GM21526 (cell line): ENCODE measurements around the gene GNG7.
"Not testable (repeated sequence)": the region's sequence is repeated elsewhere in the genome, so short reads cannot be mapped to it uniquely, and the experiment has no call there.

Experiments
- ATAC-seq: cut with Tn5 transposase; IDR thresholded peaks from one replicate; pipeline ENCODE4 v1.9.1; 2021; ENCODE audit warnings: moderate library complexity; ENCODE audit not compliant: unreplicated experiment, low FRiP score

Gene GNG7

DNA sequence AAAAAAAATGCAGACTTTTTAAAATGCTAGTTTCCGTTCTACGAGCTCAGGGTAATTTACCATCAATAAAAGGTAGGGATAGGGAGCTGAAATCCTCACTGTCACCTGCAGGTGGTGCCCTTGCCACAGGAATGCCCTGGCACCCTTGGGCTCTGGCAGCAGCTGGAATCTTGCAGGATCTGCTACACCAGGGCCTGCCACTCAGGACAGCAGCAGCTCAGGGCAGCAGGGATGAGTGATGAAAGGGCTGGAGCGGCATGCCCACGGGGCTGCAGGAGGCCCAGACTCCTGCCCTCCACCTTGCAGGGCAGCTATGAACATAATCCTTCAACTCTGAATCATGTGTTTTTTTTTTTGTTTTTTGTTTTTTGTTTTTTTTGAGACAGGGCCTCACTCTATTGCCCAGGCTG lies 54.0 kb downstream of the GNG7 start:
- ATAC-seq = no peak

DNA sequence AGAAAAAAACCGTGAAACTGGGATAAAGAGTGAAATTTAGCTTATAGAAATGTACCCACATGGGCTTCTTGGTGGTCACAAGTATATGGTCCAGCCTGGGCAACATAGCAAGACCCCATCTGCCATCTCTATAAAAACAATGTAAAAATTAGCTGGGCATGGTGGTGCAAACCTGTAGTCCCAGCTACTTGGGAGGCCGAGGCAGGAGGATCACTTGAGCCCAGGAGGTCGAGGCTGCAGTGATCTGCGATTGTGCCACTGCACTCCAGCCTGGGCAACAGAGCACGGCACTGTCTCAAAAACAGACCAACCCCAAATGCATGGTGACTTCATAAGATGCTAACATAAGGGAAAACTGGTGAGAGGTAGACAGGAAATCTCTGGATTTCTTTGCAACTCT lies 54.4 kb downstream of the GNG7 start:
- ATAC-seq = no peak

DNA sequence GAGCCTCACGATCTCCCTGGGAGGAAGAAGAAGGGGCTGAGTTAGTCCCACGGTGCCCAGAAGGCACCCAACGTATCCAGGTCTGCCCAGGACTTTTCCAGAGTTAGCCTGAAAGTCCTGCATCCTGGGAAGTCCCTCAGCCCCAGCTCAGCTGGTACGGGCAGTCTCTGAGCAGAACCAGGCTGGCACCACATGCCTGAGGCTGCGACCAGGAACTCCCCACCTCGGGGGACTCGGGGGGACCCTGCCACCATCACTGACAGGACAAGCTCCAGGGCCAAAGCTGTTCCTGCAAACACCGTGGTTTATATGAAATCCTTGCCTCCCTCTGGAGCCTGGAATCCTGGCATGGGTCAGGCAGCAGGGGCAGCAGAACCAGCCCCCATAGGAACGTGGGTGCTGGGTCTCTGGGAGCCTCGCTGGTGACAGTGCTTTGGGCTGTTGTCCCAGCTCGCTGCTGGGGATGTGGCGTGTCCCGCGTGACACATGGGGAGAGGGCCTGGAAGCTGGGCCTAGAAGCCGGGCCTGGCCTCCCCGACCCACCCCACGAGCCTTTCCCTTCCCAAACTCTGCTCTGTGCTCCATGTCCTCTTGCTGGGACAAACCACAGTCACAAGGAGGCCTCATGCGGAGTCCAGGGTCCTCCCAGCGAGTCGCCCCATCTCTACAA lies 55.5 kb downstream of the GNG7 start:
- ATAC-seq = no peak

DNA sequence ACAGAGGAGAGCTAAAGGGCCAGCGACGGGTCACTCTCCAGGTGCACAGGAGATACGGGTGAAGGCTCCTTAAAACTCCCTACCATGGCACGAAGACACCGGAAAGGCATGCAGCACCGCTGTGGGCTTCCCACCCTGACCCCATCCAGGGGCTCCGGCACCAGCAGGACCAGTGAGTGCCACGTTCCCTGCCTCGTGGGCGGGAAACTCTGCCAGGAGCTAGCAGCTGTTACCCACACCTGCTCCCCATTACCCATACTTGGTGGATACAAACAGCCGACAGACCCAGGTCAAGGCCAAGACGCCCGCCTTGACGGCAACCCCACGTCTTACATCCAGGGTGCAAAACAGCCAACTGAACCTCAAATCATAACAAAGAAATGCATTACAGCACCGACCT lies 56.7 kb downstream of the GNG7 start:
- no peak for ATAC-seq

DNA sequence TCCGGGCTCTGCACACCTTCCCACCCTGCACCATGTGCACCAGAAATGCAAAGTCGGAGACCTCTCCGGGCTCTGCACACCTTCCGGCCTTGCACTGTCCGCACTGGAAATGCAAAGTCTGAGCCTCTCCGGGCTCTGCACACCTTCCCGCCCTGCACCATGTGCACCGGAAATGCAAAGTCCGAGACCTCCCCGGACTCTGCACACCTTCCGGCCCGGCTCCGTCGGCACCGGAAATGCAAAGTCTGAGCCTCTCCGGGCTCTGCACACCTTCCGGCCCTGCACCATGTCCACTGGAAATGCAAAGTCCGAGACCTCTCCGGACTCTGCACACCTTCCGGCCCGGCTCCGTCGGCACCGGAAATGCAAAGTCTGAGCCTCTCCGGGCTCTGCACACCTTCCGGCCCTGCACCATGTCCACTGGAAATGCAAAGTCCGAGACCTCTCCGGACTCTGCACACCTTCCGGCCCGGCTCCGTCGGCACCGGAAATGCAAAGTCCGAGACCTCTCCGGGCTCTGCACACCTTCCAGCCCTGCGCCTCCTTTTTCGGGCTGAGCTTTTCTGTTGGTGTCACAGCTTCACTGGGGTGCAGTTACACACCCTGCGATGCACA lies 59.3 kb downstream of the GNG7 start:
- ATAC-seq = not testable (repeated sequence)

DNA sequence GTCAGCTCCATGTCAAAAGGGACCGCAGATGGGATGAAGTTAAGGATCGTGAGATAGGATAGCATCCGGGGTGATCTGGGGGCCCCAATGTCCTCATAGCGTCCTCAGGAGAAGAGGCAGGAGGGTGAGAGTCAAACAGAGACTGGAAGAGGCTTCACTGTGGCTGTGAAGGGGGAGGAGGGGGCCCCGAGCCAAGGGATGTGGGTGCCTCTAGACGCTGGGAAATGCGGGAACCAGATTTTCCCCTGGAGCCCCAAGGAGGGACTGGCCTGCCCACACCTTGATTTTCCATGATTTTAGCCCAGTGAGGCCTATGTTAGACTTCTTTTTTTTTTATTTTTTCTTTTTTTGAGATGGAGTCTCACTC lies 61.2 kb downstream of the GNG7 start:
- no peak for ATAC-seq

DNA sequence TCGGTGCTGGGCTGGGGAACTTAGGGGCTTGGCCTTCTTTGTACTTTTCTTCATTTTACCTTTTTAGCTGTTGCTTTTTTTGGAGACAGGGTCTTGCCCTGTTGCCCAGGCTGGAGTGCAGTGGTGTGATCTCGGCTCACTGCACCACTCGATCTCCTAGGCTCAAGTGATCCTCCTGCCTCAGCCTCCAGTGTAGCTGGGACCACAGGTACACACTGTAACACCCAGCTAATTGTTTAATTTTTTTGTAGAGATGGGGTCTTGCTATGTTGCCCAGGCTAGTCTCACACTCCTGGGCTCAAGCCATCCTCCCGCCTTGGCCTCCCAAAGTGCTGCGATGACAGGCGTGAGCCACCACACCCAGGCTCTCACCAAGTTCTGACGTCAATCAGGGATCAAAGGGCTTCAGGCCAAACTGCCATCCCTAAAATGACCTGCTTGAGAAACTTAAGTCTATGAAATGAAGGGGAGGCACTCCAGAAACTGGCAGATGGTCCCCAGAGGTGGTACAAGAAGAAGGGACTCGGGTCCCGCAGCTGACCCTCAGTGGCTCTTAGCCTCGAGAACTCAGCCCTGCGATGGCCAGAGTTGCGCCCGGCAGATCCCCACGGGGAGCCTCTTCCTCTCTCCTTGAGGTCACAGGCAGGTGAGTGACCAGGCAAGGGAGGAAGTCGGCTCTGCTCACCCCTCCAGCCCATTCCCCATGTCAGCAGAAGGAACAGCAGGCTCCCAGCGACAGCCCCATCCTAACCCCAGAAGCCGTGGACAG lies 61.7 kb downstream of the GNG7 start:
- ATAC-seq = no peak

DNA sequence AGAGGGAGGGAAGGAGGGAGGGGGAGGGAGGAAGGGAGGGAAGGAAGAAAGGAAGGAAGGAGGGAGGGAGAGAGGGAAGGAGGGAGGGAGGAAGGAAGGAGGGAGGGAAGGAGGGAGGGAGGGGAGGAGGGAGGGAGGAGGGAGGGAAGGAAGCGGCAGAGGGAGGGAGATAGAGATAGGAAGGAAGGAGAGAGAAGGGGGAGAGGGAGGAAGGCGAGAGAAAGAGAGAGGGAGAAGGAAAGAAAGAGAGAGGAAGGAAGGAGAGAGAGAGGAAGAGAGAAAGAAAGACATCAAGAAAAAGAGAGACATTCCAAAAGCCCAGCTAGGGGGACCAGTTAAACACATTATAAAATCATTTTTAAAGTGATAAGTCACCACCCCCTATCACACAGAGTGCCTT lies 62.5 kb downstream of the GNG7 start:
- ATAC-seq = no peak

DNA sequence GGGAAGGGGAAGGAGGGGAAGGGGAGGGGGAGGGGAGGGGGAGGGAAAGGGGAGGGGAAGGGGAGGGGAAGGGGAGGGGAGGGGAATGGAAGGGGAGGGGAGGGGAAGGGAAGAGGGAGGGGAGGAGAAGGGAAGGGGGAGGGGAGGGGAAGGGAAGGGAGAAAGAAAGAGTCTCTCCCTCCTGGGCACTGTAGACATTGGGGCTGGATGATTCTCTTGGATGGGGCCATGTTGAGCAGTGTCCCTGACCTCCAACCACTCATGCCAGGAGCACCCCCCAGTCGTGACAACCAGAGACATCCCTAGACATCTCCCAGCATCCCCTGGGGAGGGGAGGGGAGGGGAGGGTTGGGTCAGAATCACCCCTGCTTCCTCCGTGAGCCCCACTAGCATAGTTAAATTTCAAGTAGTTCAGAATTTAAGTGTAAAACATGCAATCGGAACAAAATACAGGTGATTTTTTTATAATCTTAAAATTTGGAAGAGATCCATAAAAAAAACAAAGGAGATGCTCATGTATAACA lies 64.0 kb downstream of the GNG7 start:
- no peak for ATAC-seq

DNA sequence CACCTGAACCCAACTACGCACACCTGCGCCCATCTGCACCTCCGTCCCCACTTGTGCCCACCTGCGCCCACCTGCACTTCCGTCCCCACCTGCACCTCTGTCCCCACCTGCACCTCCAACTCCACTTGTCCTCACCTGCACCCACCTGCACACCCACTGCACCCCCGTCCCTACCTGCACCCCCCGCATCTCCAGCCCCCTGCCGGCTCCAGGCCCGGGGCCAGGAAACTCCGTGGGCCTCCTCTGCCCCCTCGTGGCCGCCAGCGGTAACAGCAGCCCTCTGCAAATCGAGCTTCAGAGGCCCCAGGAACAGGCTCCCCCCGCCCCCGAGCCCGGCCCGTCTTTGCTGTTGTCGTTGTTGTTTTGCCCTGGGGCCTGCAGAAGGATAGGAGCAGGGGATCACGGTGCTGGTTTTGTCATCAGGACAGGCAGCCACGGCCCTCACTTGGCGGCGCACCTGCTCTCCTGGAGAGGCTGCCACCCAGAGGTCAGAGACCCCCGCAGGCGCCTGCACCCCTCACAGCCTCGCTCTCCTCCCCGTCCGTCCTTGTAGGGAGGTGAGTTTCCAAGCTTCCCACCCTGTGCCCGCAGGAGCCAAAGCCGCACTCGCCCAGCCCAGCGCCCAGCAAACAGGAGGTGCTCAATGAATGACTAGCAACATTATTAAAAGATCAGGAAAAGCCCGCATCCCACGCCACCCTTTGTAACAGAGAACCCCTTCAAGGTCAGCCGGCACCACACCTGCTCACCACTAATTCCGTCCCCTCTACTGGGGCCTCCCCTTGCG lies 65.4 kb downstream of the GNG7 start:
- no peak for ATAC-seq

DNA sequence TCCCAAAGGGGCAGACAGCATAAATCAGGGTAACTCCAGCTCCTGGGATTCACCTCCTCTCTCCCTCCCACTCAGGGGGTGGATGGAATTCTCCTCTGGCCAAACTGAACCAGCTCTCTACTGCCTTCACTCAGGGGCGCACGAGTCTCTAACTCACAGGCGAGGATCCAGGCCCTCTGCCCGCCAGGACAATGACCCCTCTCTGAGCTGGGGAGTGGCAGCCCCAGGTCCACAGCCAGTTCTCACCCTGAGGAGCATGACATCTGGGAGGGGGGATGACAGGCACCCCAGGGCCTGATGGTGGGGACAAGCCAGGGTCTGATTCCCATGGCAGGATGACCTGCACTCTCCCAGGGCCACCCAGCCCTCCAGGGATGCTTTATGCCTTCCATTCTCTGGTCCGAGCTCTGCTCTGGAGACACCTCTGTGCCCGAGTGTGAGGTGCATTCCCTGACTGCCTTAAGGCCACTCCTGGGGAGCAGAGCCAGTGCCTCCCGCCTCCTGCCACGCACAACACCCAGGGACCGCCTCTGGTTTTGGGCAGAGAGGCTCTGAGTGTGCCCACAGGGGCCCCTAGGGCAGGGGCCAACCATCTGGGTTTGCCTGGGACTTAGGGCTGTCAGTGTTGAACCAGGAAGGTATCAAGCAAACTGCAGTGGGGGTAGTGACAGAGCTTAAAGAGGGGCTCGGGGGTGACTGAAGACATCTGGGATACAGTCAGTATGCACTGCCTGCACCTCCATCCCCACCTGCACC lies 66.2 kb downstream of the GNG7 start:
- no peak for ATAC-seq

DNA sequence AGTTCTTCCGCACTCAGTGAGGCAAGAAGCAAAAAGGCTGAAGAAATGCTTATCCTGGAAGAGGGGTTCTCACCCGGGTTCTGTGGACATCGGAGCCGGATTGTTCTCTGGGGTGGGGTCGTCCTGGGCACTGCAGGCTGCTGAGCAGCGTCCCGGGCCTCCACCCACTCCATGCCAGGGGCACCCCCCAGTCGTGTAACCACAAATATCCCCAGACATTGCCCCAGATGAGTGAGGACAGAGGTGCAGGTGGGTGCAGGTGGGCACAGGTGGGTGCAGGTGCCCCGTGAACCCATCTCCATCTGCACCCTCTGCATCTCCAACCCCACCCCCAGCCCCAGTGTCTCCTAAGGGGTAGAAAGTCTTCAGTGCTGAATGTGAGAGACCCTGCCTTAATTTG lies 67.5 kb downstream of the GNG7 start:
- ATAC-seq = no peak

DNA sequence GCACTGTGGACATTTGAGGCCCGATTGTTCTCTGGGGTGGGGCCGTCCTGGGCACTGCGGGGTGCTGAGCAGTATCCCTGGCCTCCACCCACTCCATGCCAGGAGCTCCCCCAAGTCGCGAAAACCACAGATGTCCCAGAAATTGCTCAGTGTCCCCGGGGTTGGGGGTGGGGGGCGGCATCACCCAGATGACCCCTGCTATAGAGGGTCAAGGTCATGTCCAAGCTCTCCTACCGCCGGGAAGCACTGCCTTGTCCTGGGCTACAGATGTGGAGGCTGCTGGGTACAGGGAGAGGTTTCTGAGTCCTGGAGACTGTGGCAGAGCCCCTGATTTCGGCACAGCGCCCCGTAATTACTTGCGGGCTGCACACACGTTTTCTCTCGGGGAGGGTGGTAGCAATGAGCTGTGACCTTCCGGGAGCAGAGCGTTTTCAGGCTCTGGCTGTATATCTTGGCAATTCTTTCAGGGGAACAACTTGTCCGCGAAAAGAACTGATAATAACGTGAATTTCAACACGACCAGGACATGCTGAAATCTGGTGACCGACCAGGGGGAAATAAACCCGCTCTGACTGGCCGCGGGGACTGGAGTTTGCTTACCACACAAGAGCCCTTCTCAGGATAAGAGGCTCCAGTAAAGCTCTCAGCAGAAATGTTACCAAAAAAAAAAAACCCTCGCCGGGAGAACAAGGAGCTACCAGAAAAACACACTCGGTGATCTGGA lies 68.1 kb downstream of the GNG7 start:
- ATAC-seq = no peak

DNA sequence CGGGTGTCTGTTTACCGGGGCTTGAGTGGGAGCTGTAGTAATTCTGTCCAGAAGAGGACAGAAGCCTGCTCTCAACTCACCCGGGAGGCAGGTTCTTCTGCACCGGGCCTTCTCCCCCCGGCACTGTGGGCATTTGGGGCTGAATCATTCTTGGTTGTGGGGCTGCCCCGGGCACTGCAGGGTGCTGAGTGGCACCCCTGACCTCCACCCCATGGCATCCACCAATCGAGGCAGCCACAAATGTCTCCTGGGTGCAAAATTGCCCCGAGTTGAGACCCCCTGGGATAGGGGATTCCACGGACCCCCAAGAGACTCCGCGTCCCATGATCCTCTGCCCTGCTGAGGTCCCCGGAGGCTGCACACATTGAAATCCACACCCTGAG lies 68.8 kb downstream of the GNG7 start:
- ATAC-seq = no peak

DNA sequence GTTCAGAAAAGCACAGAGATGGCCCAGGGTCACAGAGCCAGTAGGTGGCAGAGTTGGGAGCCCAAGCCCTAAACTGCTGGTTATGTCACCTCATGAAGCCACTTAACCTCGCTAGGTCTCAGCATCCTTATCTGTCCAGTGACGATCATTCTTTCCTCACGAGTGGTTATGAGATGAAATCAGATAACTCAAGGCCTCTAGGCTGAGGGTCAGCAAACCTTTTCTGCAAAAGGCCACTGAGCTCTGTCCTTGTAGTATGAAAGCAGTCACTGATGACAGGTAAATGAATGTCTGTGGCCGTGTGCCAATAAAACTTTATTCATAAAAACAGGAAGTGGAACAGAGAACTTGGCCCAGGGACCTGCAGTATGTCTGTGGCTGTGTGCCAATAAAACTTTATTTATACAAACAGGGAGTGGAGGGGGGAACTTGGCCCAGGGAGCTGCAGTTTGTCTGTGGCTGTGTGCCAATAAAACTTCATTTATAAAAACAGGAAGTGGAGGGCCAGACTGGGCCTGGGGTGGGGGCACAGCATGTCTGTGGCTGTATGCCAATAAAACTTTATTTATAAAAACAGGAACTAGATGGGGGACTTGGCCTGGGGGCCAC lies 71.2 kb downstream of the GNG7 start:
- no peak for ATAC-seq

DNA sequence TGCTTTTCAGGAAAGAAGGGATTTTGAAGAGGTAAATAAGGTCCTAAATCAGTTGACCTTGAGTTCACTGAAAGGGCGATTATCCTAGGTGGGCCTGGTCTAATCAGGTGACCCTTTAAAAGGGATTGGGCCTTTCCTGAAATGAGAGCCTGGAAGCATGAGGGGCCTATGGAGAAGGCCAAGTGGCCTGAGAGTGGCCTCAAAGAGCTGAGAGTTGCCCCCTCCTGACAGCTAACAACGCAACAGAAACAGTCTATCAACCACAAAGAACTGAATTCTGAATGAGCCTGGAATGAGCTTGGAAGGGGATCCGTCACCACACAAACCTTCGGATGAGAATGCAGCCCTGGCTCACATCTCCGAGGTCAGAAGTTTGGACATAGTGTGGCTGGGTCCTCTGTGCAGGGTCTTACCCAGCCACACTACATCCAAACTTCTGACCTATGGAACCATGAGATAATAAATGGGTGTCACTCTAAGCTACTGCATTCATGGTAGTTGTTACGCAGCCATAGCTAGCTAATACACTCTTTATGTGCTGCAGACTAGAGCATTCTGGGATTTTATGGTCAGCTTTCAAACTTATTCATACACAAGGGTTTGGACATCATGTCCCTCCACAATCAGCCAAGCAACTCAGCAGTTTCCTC lies 72.0 kb downstream of the GNG7 start:
- no peak for ATAC-seq

DNA sequence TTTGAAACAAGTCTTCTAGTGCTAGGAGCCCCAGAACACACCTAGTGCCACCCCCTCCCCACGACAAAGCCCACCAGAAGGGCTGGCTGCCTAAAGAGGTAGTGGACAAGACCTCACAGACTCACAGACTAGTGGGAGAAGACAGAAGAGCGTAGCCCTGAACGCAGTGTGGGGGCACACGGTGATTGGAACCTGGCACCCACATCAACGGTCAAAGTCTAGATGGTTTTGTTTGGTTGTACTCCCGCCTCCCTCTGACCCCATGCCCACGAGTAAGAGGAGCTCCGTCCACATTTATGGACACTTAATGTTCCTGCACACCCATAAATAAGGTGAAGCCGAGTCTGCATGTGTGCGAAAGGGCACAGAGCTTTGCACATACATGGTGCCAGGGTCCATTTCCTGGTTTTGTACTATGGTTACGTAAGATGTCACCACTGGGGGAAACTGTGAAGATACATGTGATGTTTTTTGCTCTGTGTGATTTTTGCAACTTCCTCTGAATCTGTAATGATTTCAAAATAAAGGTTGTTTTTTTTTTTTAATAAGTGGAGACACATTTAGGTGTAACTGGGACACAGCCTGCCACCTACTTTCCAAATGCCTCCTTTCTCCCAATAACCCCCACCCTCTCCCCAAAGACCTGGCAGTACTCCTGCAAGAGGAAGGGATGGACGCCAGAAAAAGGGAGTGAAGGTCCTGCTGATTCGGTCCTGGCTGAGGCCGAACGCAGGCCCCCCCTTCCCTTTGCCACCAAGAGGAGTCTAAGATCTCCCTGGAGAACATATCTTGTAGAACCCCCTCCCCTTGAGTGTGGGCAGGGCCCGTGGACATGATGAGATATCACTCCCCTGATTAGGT lies 72.8 kb downstream of the GNG7 start:
- ATAC-seq = no peak

DNA sequence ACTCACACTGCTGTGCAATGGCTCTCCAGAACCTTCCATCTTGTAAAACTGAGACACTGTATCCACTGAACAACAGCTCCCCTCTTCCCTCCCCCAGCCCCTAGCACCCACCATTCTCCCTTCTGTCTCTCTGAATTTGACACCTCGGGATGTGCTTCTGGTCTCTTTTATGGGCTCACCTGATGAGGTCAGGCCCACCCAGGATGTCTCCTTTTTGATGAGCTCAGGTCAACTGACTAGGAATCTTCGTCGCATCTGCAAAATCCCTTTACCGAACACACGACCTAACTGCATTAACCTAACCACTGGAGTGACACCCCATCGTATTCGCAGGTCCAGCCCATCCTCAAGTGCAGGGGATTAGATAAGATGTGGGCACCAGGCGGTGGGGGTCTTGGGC lies 73.9 kb downstream of the GNG7 start:
- no peak for ATAC-seq
